A549 treated with CORT108297 at 1 μM for 4 hours (cell line): ENCODE measurements around the gene NRIP1. TPM values are rescaled to one million over a fixed set of nuclear protein-coding genes. Genes with fewer than 3 reads are reported as not detected.

ENCODE experiments used
- total RNA-seq: library from RNA; stranded (reverse); fragments of 200-300 nt; extraction: Qiagen RNA extraction; gene quantifications from 5 replicates; pipeline ENCODE4 v1.2.3, GENCODE V29; 2022

The NRIP1 gene, protein sequence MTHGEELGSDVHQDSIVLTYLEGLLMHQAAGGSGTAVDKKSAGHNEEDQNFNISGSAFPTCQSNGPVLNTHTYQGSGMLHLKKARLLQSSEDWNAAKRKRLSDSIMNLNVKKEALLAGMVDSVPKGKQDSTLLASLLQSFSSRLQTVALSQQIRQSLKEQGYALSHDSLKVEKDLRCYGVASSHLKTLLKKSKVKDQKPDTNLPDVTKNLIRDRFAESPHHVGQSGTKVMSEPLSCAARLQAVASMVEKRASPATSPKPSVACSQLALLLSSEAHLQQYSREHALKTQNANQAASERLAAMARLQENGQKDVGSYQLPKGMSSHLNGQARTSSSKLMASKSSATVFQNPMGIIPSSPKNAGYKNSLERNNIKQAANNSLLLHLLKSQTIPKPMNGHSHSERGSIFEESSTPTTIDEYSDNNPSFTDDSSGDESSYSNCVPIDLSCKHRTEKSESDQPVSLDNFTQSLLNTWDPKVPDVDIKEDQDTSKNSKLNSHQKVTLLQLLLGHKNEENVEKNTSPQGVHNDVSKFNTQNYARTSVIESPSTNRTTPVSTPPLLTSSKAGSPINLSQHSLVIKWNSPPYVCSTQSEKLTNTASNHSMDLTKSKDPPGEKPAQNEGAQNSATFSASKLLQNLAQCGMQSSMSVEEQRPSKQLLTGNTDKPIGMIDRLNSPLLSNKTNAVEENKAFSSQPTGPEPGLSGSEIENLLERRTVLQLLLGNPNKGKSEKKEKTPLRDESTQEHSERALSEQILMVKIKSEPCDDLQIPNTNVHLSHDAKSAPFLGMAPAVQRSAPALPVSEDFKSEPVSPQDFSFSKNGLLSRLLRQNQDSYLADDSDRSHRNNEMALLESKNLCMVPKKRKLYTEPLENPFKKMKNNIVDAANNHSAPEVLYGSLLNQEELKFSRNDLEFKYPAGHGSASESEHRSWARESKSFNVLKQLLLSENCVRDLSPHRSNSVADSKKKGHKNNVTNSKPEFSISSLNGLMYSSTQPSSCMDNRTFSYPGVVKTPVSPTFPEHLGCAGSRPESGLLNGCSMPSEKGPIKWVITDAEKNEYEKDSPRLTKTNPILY (N-terminal part only)
- total RNA-seq = 9.5 to 17.9 TPM (median 17.7 TPM) in 5 replicates

DNA sequence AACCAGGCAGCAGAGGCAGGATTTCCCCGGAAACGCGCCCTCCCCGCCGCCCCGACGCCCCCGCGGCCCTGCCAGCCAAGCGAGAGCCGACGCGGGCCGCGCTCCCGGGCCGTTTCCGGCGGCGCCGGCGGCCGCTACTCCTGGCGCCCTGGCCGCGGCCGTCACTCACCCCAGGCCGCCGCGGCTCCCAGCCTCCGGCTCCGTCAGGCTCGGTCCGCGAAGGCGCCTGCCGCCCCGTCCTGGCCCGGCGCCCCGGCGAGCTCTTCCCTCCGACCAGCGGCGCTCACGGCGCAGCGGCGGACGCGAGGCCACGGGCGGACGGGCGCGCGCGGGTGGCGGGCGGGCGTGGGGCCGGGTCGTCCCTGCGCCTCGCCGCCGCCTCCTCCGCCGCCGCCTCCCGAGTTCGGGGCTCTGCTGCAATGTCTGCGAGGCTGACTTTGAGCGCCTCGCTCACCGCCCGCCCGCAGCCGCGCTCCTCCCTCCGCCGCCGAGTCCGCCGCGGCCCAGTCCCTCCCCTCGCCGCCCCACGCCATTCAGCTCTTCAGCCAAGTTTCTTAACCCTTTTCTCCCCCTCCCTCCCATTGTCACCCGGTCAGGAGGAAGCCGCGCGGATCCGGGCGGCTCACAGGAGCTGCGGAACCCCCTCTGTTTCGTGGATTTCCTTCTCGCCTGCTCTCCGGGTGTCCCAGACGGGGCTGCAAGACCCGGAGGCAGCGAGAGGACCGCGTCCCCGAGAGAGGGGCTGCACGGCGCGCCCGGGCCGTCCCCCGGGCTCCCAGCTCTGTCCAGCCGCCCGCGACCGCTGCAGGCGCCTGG, at the start of gene NRIP1:
Gene NRIP1 (minus strand): TSS at position 425 of the 816 bp plus-strand sequence. CDS start 96,808 bp downstream, outside the sequence.

